Breast epithelium (tissue), 3 donors: ENCODE results near the gene RAB28.

Source experiments
- POLR2A ChIP-seq: fragments of 450-650 bp; IDR thresholded peaks from one replicate; pipeline ENCODE4 v1.6.1; 2016; ENCODE audit warnings: antibody characterized with exemption, mild to moderate bottlenecking, moderate library complexity
- TF ChIP-seq, protein P1 (sequence below), 3 donors: fragments of 450-650 bp; IDR thresholded peaks; one replicate each; pipeline ENCODE4 v1.5.1; 2016 to 2017; ENCODE audit warnings: antibody characterized with exemption in 3 of 3, mild to moderate bottlenecking in 3 of 3, moderate library complexity in 3 of 3

DNA sequence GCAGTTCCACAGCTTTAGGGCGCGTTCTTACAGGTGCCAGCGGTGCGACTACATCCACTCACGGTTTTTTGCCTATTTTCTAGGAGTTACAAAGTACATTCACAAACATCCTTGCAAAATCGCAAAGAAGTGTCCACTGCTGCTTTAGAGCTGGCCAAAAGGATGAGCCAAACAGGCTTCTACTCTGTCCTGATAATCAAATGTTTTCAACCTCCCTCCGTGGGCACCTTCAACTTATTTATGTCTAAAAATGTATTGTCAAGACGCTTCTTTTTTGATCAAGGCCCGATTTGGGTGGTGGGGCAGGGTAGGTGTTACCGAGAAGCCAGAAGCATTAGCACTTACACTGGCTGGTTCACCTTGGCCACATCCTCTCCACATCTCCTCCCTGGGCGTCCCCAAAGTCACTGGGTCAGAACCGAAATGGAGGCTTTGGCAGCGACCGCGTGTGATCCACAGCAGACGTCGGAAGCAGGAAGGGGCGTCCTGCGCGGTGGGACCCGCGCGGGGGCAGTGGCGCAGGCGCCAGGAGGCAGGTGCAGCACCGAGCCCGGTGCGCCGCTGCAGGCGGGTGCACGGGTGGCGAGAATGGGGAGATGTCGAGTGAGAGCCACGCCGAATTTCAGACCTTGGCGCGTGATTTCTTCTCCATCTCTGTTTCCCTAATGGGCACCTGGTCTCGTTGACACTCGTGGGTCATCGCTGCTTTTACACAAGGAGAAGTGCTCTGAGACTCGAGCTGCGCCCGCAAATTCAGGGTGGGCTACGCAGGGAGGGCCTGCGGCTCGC is 43.2 kb upstream of the RAB28 start:
- TF ChIP-seq, protein P1, sequence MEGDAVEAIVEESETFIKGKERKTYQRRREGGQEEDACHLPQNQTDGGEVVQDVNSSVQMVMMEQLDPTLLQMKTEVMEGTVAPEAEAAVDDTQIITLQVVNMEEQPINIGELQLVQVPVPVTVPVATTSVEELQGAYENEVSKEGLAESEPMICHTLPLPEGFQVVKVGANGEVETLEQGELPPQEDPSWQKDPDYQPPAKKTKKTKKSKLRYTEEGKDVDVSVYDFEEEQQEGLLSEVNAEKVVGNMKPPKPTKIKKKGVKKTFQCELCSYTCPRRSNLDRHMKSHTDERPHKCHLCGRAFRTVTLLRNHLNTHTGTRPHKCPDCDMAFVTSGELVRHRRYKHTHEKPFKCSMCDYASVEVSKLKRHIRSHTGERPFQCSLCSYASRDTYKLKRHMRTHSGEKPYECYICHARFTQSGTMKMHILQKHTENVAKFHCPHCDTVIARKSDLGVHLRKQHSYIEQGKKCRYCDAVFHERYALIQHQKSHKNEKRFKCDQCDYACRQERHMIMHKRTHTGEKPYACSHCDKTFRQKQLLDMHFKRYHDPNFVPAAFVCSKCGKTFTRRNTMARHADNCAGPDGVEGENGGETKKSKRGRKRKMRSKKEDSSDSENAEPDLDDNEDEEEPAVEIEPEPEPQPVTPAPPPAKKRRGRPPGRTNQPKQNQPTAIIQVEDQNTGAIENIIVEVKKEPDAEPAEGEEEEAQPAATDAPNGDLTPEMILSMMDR (IDR thresholded peaks at IDR 0.05): no peak
- TF ChIP-seq POLR2A: no peak
